Measurements from ENCODE around the gene ITK.

ITK gene

GRCh38 chr5:157213527-157214243 is 33.0 kb downstream of the ITK start:
- no peak for TF ChIP-seq POLR2A (IDR thresholded peaks at IDR 0.05; ENCODE audit: low read depth, low read length)
- FAIRE-seq (no peak), DNase-seq (ENCODE audit: insufficient read length, low spot score) (no peak)

DNA sequence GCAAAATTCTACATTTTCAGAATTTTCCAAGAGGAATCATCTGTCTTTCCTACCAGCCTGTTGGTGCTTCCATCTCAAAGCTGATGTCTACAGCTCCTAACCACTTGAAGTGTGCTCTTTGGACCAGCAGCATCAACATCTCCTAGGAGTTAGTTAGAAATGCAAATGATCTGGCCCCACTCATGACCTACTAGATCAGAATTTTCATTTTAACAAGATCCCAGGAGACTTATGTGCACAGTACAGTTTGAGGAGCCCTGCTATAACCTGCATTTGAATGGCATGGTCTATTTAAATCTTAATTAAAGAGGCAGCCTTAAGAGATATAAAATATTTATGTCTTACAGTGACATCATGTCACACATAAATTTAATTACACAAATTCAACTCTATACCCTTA is 33.8 kb downstream of the ITK start:
- DNase-seq (ENCODE audit: insufficient read length, low spot score): no peak
- no peak for FAIRE-seq
- TF ChIP-seq POLR2A (IDR thresholded peaks at IDR 0.05; ENCODE audit: low read depth, low read length): no peak

- DNase-seq (ENCODE audit: insufficient read length, low spot score) (no peak), FAIRE-seq (no peak)
- no peak for TF ChIP-seq POLR2A (IDR thresholded peaks at IDR 0.05; ENCODE audit: low read depth, low read length)
Observed at GRCh38 chr5:157214861-157215513, 34.3 kb downstream of the ITK start.

- no peak for TF ChIP-seq POLR2A (IDR thresholded peaks at IDR 0.05; ENCODE audit: low read depth, low read length)
- FAIRE-seq (no peak), DNase-seq (ENCODE audit: insufficient read length, low spot score) (peak; percentile 15)
Observed at GRCh38 chr5:157215514-157216167, 35.0 kb downstream of the ITK start.

- DNase-seq (ENCODE audit: insufficient read length, low spot score) (no peak), FAIRE-seq (no peak)
- TF ChIP-seq POLR2A (IDR thresholded peaks at IDR 0.05; ENCODE audit: low read depth, low read length): no peak
Observed at GRCh38 chr5:157216391-157217142, 35.9 kb downstream of the ITK start.

DNA sequence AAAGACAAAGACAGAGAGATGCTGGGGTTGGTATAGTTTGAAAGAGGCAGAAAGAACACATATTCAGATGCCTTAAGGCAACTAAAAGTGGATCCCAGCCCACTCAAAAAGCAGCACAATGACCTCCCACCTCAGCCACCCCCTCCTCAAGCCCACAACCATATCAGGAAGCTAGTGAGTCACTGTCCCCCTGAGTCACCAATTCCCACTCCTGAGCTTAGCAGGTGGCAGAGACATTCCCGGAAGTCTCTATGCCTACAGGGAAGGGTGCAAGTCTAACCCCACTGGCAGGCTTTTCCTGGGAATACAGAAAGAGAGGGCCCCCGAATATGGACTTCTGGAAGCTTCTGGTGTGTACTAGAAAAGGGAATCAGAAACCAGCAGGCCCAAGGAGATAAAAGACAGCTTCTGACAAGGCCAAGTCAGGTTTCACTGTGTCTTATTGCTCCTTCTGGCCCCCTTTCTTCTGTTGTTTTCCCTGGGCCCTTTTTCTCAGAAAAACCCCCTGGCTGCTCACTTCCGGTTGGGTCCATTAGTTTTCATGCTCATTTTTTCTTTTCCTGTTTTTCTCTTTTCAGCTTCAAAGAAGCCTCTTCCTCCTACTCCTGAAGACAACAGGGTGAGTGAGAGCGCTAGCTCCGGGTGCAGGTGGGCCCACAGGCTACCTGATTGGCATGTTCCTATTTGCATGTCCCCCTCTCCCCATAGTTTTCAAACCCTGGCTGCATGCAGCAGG is 36.8 kb downstream of the ITK start:
- no peak for TF ChIP-seq POLR2A (IDR thresholded peaks at IDR 0.05; ENCODE audit: low read depth, low read length)
- DNase-seq (ENCODE audit: insufficient read length, low spot score) (no peak), FAIRE-seq (no peak)

DNA sequence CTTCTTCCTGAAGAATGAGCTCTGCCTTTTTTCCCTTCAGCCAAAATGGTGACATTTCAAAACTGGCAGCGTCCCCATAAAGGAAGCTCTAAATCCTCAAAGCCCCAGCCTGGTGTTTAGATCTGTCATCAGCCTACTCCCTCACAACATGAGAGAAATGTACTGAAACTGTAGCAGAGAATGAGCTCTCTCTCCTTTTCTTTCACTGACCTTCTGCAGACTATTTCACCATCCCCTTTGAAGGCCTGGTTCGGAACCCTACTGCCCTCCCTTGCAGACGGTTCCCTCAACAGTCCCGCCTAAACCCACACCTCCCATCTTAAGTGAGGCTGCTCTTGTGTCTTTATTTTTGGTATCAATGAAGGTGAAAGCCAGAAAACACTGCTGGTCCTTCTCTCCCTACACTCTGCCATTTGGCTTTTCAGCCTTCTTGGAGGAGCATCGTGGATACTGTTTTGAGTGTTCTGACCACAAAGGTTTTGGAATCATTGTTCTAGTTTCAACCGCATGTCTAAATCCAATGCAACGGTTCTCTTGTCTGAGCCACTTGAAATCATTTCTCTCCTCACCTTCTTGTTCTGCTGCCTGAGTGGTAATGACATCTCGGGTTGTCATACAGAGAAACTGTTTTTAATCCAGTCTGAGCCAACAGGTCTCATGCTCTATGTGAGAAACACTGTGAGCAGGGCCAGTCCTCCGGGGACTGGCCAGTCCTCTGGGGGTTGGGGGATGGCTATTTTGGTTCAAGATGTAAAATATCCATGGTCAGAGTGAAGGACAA is 39.0 kb downstream of the ITK start:
- no peak for TF ChIP-seq POLR2A (IDR thresholded peaks at IDR 0.05; ENCODE audit: low read depth, low read length)
- FAIRE-seq (no peak), DNase-seq (ENCODE audit: insufficient read length, low spot score) (no peak)

DNA sequence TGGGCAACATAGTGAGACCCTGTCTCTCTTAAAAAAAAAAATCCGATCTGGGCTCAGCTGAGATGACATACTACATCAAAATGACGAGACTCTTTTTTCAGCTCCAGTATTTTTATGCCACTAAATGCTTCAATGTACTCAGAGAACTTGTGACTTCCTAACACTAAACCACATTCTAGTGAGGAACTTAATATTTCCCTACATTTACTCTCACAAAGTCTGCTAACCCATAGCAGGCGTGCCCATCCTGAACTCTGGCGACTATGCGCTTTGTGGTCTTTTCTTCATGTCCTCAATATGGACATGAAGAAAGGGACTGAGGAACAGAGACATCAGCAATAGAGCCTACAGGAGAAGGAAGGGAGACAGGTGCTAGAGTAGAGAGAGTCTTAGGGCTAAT is 41.3 kb downstream of the ITK start:
- FAIRE-seq: no peak

DNA sequence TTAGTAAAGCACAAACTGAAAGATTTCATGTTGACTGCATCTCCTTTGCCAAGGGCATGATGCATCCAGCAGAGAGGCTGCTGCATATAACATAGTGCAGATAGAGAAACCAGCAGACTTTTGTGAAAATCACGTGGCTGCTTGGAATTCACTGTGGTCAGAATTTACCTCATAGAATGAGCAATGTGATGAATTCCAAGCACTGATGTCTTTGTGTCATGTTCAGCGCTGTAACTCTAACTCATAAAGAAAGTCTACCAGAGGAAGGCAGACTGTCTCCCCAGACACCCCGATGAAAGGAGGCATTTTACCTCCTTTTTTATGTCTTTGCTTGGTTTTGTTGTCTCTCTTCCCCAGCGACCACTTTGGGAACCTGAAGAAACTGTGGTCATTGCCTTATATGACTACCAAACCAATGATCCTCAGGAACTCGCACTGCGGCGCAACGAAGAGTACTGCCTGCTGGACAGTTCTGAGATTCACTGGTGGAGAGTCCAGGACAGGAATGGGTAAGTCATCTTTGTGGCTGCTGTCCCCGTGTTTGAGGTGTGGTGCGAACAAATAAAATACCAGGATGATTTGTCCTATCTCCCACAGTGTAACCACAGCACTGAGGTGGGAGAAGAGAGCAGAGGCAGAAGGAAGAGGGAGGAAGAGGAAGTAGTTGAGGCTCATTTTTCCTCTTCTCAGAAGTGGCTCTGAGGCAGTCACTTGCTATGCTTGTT is 42.0 kb downstream of the ITK start:
- no peak for FAIRE-seq
- no peak for TF ChIP-seq POLR2A (IDR thresholded peaks at IDR 0.05; ENCODE audit: low read depth, low read length)
- DNase-seq (ENCODE audit: insufficient read length, low spot score): peak; percentile 12

More for the DNA sequence above, 41.3 kb downstream of the ITK start:
- TF ChIP-seq POLR2A (IDR thresholded peaks at IDR 0.05; ENCODE audit: low read depth, low read length): no peak
- DNase-seq (ENCODE audit: insufficient read length, low spot score): no peak

GRCh38 chr5:157225469-157226422 is 45.1 kb downstream of the ITK start:
- DNase-seq (ENCODE audit: insufficient read length, low spot score): no peak
- no peak for FAIRE-seq
- no peak for TF ChIP-seq POLR2A (IDR thresholded peaks at IDR 0.05; ENCODE audit: low read depth, low read length)

GRCh38 chr5:157230610-157231009 is 50.0 kb downstream of the ITK start:
- no peak for TF ChIP-seq POLR2A (IDR thresholded peaks at IDR 0.05; ENCODE audit: low read depth, low read length)
- DNase-seq (ENCODE audit: insufficient read length, low spot score) (no peak), FAIRE-seq (no peak)
